HCT116 (cell line): Measurements from ENCODE around the gene MTHFD1L. TPM values are rescaled to one million over a fixed set of nuclear protein-coding genes. Genes with fewer than 3 reads are reported as not detected.
A peak's percentile ranks its signal among the peaks of the same experiment; 100 is the strongest.
"Not testable (repeated sequence)": the region's sequence is repeated elsewhere in the genome, so short reads cannot be mapped to it uniquely, and the experiment has no call there.

ENCODE experiments used
- ATAC-seq: fragments of 200-7000 bp; cut with Tn5 transposase; 2 replicates; pipeline ENCODE4 v1.9.1; 2020; ENCODE audit warnings: mild to moderate bottlenecking, moderate library complexity
- BruUV-seq: library from RNA; stranded (reverse); fragments of 400-500 nt; replicated peaks from 2 replicates; lab custom pipeline; 2021; lab: Mats Ljungman, UMichigan
- CTCF ChIA-PET: fragments of 300-600 bp; sonication (Branson Sonifier 250); formaldehyde crosslinking; loops from one replicate; lab custom pipeline; 2021; ENCODE audit warnings: antibody characterized with exemption; lab: Charles Lee
- POLR2A ChIA-PET: fragments of 300-600, 350-600 bp; sonication (Branson Sonifier 250); formaldehyde crosslinking; loops from one replicate; lab custom pipeline; 2021; ENCODE audit warnings: antibody characterized with exemption; lab: Charles Lee
- RAD21 ChIA-PET, 2 experiments: fragments of 300-600 bp; sonication (Branson Sonifier 250); formaldehyde crosslinking; loops; one replicate each; lab custom pipeline; 2023; ENCODE audit warnings: low total read pairs in 2 of 2; ENCODE audit not compliant: uncharacterized antibody in 2 of 2, unreplicated experiment in 2 of 2, low non-redundant PET in 1 of 2; lab: Charles Lee
- DNase-seq: peaks from one replicate; pipeline ENCODE4 v3.0.0-alpha.2; 2010; ENCODE audit warnings: low read depth, low spot score
- H2AFZ ChIP-seq: fragments of 200-600 bp; shearing (Covaris generic), sonication (generic); 2 replicates; pipeline ENCODE4 v1.6.1; 2017; ENCODE audit warnings: low read depth, mixed run types, mixed read lengths, antibody characterized with exemption, low read length; ENCODE audit not compliant: poor library complexity, severe bottlenecking
- H3K27ac ChIP-seq: 2 replicates; pipeline ENCODE4 v1.5.1; 2012; ENCODE audit warnings: low read depth, low read length
- H3K27me3 ChIP-seq: fragments of 200-600 bp; sonication (generic); 2 replicates; pipeline ENCODE4 v1.6.1; 2016; ENCODE audit warnings: mixed run types, low read length, mixed read lengths; ENCODE audit not compliant: insufficient read depth
- H3K36me3 ChIP-seq, 2 experiments: fragments of 200-500 bp in 1 of 2; fragments of 200-600 bp in 1 of 2; sonication (Bioruptor generic) in 1 of 2; sonication (generic) in 1 of 2; 2 replicates each; pipeline versions ENCODE4 v1.5.1 to v1.6.1; 2014 to 2016; ENCODE audit warnings: low read length in 2 of 2, inconsistent platforms in 1 of 2, mixed read lengths in 1 of 2, mixed run types in 1 of 2; ENCODE audit not compliant: insufficient read depth in 2 of 2, control insufficient read depth in 1 of 2
- H3K4me1 ChIP-seq, 2 experiments: fragments of 200-600 bp in 1 of 2; sonication (generic) in 1 of 2; 2 replicates each; pipeline versions ENCODE4 v1.5.1 to v1.6.1; 2012 to 2017; ENCODE audit warnings: low read length in 2 of 2, inconsistent platforms in 1 of 2, mild to moderate bottlenecking in 1 of 2, mixed read lengths in 1 of 2, mixed run types in 1 of 2, moderate library complexity in 1 of 2; ENCODE audit not compliant: insufficient read depth in 2 of 2, control insufficient read depth in 1 of 2
- H3K4me2 ChIP-seq: fragments of 200-600 bp; sonication (generic); 2 replicates; pipeline ENCODE4 v1.6.1; 2017; ENCODE audit warnings: mixed run types, low read length, mixed read lengths
- H3K4me3 ChIP-seq, 2 experiments: fragments of 200-600 bp in 1 of 2; sonication (generic) in 1 of 2; replicated peaks in 1 of 2; 2 replicates each; pipeline ENCODE4 v1.5.1; 2011 to 2016; ENCODE audit warnings: low read length in 2 of 2, control low read depth in 1 of 2, low read depth in 1 of 2, mild to moderate bottlenecking in 1 of 2, mixed read lengths in 1 of 2, mixed run types in 1 of 2
- H3K79me2 ChIP-seq: fragments of 200-600 bp; sonication (generic); 2 replicates; pipeline ENCODE4 v1.6.1; 2017; ENCODE audit warnings: mild to moderate bottlenecking, mixed run types, low read length, moderate library complexity, mixed read lengths; ENCODE audit not compliant: insufficient read depth
- H3K9ac ChIP-seq: fragments of 200-600 bp; sonication (generic); 2 replicates; pipeline ENCODE4 v1.6.1; 2016; ENCODE audit warnings: low read length, mixed read lengths
- H3K9me2 ChIP-seq: fragments of 200-600 bp; sonication (generic), shearing (Covaris generic); 2 replicates; pipeline ENCODE4 v1.6.1; 2017; ENCODE audit warnings: mixed run types, mild to moderate bottlenecking, moderate library complexity; ENCODE audit not compliant: insufficient read depth
- H3K9me3 ChIP-seq, 2 experiments: fragments of 200-500 bp in 1 of 2; fragments of 200-600 bp in 1 of 2; sonication (Bioruptor generic) in 1 of 2; sonication (generic) in 1 of 2; 2 replicates each; pipeline ENCODE4 v1.6.1; 2014 to 2017; ENCODE audit warnings: low read length in 2 of 2, mixed read lengths in 2 of 2, inconsistent platforms in 1 of 2, low read depth in 1 of 2, mild to moderate bottlenecking in 1 of 2, mixed run types in 1 of 2, moderate library complexity in 1 of 2; ENCODE audit not compliant: control insufficient read depth in 1 of 2, insufficient read depth in 1 of 2
- H4K20me1 ChIP-seq: fragments of 200-600 bp; sonication (generic), shearing (Covaris generic); 2 replicates; pipeline ENCODE4 v1.6.1; 2017; ENCODE audit warnings: mixed run types, mild to moderate bottlenecking, moderate library complexity; ENCODE audit not compliant: insufficient read depth
- CBX3 ChIP-seq: IDR thresholded peaks from 2 replicates; pipeline ENCODE4 v1.6.1; 2012; ENCODE audit warnings: low read depth
- FOSL1 ChIP-seq: IDR thresholded peaks from 2 replicates; pipeline ENCODE4 v1.6.1; 2012; ENCODE audit warnings: low read depth
- JUND ChIP-seq: IDR thresholded peaks from 2 replicates; pipeline ENCODE4 v1.6.1; 2012
- POLR2AphosphoS5 ChIP-seq: IDR thresholded peaks from 2 replicates; pipeline ENCODE4 v1.6.1; 2011; ENCODE audit warnings: mild to moderate bottlenecking, low read depth, low read length, moderate library complexity
- SIN3A ChIP-seq: IDR thresholded peaks from 2 replicates; pipeline ENCODE4 v1.6.1; 2012; ENCODE audit warnings: low read depth
- SRF ChIP-seq: IDR thresholded peaks from 2 replicates; pipeline ENCODE4 v1.6.1; 2012; ENCODE audit warnings: low read depth
- TCF7L2 ChIP-seq: IDR thresholded peaks from 2 replicates; pipeline ENCODE4 v1.7.0; 2011; ENCODE audit warnings: borderline replicate concordance, inconsistent platforms; ENCODE audit not compliant: insufficient read depth, insufficient read length; ENCODE audit errors: extremely low read depth
- YY1 ChIP-seq: IDR thresholded peaks from 2 replicates; pipeline ENCODE4 v1.6.1; 2011; ENCODE audit warnings: low read length, low read depth, moderate library complexity, mild to moderate bottlenecking; ENCODE audit not compliant: insufficient replicate concordance; ENCODE audit errors: extremely low read depth
- intact Hi-C: fragments of 100-400 bp; cut with micrococcal nuclease; formaldehyde crosslinking; loops from 2 replicates; pipeline ENCODE4 v1.10.0; 2022
- total RNA-seq: library from RNA; stranded (reverse); gene quantifications from one replicate; pipeline ENCODE4 v1.2.1, GENCODE V29; 2021; ENCODE audit not compliant: unreplicated experiment
- TF ChIP-seq, protein P1 (sequence below): IDR thresholded peaks from 2 replicates; pipeline ENCODE4 v1.6.1; 2011; ENCODE audit warnings: mild to moderate bottlenecking, low read length, moderate library complexity; ENCODE audit not compliant: insufficient replicate concordance; ENCODE audit errors: extremely low read depth

MTHFD1L gene
- total RNA-seq, 1 experiment from 2014 or later = 127 TPM

DNA sequence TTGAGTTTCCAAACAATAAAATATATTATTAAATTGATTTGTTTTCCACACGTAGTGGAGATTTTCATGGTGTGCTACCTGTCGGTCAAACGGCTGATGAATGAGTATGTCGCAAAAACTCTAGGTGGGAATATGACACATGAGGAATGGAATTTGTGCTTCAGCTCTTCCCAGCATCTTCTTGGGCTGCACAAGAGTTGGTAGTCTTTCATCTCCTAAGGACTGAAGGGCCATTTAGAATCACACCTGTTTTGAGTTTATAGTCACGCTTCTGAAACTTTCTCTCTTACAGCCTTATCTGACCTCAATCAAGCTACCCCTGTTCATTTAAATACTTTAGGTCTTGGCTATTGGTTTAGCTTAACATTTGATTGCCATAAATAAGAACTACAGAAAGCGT, 216.6 kb downstream of the MTHFD1L start (continued):
- TF ChIP-seq JUND = peak; percentile 85
- TF ChIP-seq FOSL1 = peak; percentile 88
- no peak for TF ChIP-seq YY1

DNA sequence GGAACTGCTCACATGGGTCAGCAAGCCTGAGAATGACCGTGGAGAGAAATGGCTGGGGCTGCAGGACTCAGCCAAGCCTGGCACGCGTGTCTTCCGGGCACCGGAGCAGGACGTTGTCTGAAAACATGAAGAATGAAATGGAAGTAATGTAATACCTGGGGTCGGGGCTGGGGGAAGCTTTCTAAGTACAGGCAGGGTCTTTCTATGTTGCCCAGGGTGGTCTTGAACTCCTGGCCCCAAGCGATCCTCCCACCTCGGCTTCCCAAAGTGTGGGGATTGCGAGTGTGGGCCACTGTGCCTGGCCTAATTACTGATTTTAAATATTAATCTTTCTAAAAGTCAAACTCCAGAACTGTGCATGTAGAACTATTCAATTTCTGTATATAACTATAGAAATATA, 218.8 kb downstream of the MTHFD1L start:
- H3K79me2 ChIP-seq = peaks cover 13% of the 10 kb centered on the region; the same call in 1 of the 2 replicates
- no peaks in the 10 kb centered on the region for H4K20me1 ChIP-seq
- intact Hi-C loops = no loop called here
- RAD21 ChIA-PET = no interaction called here
- H3K27ac ChIP-seq = peak overlapping the region; percentile 24
- no peaks in the 10 kb centered on the region for H3K9me3 ChIP-seq
- TF ChIP-seq, protein P1, sequence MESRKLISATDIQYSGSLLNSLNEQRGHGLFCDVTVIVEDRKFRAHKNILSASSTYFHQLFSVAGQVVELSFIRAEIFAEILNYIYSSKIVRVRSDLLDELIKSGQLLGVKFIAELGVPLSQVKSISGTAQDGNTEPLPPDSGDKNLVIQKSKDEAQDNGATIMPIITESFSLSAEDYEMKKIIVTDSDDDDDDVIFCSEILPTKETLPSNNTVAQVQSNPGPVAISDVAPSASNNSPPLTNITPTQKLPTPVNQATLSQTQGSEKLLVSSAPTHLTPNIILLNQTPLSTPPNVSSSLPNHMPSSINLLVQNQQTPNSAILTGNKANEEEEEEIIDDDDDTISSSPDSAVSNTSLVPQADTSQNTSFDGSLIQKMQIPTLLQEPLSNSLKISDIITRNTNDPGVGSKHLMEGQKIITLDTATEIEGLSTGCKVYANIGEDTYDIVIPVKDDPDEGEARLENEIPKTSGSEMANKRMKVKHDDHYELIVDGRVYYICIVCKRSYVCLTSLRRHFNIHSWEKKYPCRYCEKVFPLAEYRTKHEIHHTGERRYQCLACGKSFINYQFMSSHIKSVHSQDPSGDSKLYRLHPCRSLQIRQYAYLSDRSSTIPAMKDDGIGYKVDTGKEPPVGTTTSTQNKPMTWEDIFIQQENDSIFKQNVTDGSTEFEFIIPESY = no peak
- TF ChIP-seq CBX3 (no peak), YY1 (no peak), POLR2AphosphoS5 (no peak), TCF7L2 (no peak), SRF (no peak), SIN3A (no peak)
- no peaks in the 10 kb centered on the region for H3K9me2 ChIP-seq
- CTCF ChIA-PET = no interaction called here
- POLR2A ChIA-PET = no interaction called here
- peaks cover 81 to 93% of the 10 kb centered on the region in 2 experiments for H3K4me1 ChIP-seq
- no peak overlapping the region for H3K4me3 ChIP-seq
- BruUV-seq = no TSS peak
- H2AFZ ChIP-seq = no peak overlapping the region
- ATAC-seq (no peak), DNase-seq (no peak)
- no peaks in the 10 kb centered on the region for H3K27me3 ChIP-seq
- H3K4me2 ChIP-seq = no peak overlapping the region
- H3K36me3 ChIP-seq = peaks cover 0 to under 1% of the 10 kb centered on the region in 2 experiments; a peak in 1 of 4 replicates
- peak overlapping the region; percentile 32 for H3K9ac ChIP-seq

DNA sequence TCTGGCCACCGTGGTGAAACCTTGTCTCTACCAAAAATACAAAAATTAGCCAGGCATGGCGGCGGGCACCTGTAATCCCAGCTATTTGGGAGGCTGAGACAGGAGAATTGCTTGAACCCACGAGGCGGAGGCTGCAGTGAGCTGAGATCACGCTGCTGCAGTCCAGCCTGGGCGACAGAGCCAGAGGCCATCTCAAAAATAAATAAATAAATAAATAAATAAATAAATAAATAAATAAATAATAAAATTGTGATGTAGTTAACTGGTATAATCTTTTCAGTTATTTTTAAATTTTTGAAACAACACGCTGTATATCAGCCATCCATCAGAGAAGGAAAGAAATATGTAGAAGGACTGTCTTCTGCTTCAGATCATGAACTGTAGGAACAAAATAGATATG, 221.6 kb downstream of the MTHFD1L start:
- H2AFZ ChIP-seq, H3K79me2 ChIP-seq, H3K9ac ChIP-seq, H3K36me3 ChIP-seq, DNase-seq, ATAC-seq, H3K9me3 ChIP-seq, H3K27me3 ChIP-seq, H3K4me2 ChIP-seq, H4K20me1 ChIP-seq, H3K27ac ChIP-seq, H3K4me3 ChIP-seq, intact Hi-C loops, H3K9me2 ChIP-seq, BruUV-seq, RAD21 ChIA-PET, CTCF ChIA-PET: not testable (repeated sequence)
- H3K4me1 ChIP-seq = peaks cover 82 to 92% of the 10 kb centered on the region in 2 experiments
- POLR2A ChIA-PET = interaction anchor here (0.9 kb wide), 1 partner anchor 20 kb away, joined by 3 read pairs; no protein-coding TSS in a partner anchor
